ENCODE measurements around the gene HNF1B.
"Not testable (repeated sequence)": the region's sequence is repeated elsewhere in the genome, so short reads cannot be mapped to it uniquely, and the experiment has no call there.

Gene HNF1B

GRCh38 chr17:37699285-37699973, 45.4 kb downstream of the HNF1B start:
- DNase-seq, result no peak

GRCh38 chr17:37698911-37699255, 46.0 kb downstream of the HNF1B start:
- no peak for DNase-seq

- DNase-seq, result no peak
These were observed 46.5 kb downstream of the HNF1B start for GRCh38 chr17:37698132-37698910.

GRCh38 chr17:37697381-37697780, 47.5 kb downstream of the HNF1B start:
- DNase-seq, result no peak

GRCh38 chr17:37696366-37696765, 48.5 kb downstream of the HNF1B start:
- DNase-seq, result no peak

- DNase-seq, result no peak
These were observed 49.1 kb downstream of the HNF1B start for GRCh38 chr17:37695726-37696125.

GRCh38 chr17:37694734-37695133, 50.1 kb downstream of the HNF1B start:
- DNase-seq, result no peak

GRCh38 chr17:37693328-37693727, 51.5 kb downstream of the HNF1B start:
- no peak for DNase-seq

- no peak for DNase-seq
These were observed 53.1 kb downstream of the HNF1B start for GRCh38 chr17:37691807-37692206.

GRCh38 chr17:37689317-37689716, 55.5 kb downstream of the HNF1B start:
- no peak for DNase-seq

- no peak for DNase-seq
These were observed 61.3 kb downstream of the HNF1B start for GRCh38 chr17:37683454-37683984.

GRCh38 chr17:37682007-37682406, 62.9 kb downstream of the HNF1B start:
- DNase-seq, result no peak

GRCh38 chr17:37679995-37680394, 64.9 kb downstream of the HNF1B start:
- DNase-seq, result not testable (repeated sequence)

- DNase-seq, result no peak
These were observed 66.8 kb downstream of the HNF1B start for GRCh38 chr17:37678036-37678435.

GRCh38 chr17:37677021-37677420, 67.8 kb downstream of the HNF1B start:
- DNase-seq, result no peak

GRCh38 chr17:37676115-37676925, 68.5 kb downstream of the HNF1B start:
- DNase-seq, result no peak

GRCh38 chr17:37674511-37674910, 70.3 kb downstream of the HNF1B start:
- no peak for DNase-seq

GRCh38 chr17:37673386-37673785, 71.5 kb downstream of the HNF1B start:
- no peak for DNase-seq

- no peak for DNase-seq
These were observed 72.2 kb downstream of the HNF1B start for GRCh38 chr17:37672548-37673078.

- DNase-seq, result no peak
These were observed 72.9 kb downstream of the HNF1B start for GRCh38 chr17:37671824-37672547.

GRCh38 chr17:37671028-37671823, 73.6 kb downstream of the HNF1B start:
- DNase-seq, result no peak

- DNase-seq, result no peak
These were observed 77.8 kb downstream of the HNF1B start for GRCh38 chr17:37667039-37667438.
